ENCODE results near the gene CASQ1.

CASQ1 gene

DNA sequence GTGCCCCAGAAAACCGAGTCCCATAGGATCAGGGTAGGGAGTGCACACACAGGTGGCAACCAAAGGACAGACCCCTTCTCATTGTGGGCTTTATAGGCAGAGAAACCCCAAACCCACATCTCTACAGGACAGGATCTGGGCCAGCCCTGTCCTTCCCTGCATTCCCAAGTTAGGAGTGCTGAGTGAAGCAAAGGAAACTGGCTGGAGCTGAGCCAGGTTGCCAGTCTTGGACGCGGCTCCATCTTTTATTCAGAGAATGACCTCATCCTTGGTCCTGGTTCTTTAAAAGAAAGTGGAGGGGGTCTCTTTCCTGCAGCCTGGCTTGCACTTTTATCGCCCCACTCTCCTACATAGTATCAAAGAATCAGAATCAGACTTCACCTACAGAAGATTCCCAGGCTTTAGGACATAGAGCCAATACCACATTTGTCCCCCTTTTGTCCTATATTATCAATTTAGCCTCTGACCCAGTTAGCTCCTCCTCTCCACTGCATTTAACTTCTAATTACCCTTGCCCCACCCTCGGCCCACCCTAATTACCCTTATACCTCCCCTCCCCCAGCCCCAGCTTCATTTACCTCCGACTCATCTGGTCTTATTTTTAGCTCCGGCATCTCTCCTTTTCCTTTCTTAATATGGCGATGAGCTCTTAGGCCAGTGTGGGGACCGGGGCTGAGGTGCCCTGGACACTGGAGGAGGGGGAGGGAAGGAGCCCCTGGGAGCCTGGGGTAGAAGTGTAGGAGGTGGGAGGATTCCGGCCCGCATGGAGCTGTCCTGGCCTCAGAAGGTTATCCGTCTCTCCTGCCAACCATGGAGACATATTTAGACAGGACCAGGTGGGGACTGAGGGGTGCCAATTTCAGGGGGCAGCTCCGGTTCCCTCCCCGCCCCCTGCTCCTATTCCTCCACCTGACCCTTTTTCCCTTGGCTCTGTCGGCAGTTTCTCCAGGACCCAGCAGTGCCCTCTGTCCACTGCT is at the start of gene CASQ1:
TSS of gene CASQ1 (plus strand) at position 927 of the 977 bp plus-strand sequence. CDS start 177 bp downstream, outside the sequence.
- FAIRE-seq: no peak

- FAIRE-seq: no peak
These were observed 46.7 kb upstream of the CASQ1 start for GRCh38 chr1:160143695-160144094.

DNA sequence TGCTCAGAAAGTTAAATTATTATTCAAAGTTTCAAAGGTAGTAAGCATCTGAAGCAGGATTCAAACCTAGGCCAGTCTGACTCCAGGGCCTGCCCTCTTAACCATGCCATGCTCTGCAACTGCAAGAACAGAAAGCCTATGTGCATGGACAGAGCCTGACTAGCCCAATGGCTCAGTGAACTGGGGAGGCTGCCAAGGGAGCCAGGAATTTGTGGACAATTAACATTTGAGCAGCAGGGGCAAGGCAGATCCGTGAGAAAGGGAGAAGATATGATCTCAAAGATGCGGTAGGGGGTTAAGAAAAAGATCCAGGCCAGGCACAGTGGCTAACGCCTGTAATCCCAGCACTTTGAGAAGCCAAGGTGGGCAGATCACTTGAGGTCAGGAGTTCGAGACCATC is 45.5 kb upstream of the CASQ1 start:
- no peak for FAIRE-seq

DNA sequence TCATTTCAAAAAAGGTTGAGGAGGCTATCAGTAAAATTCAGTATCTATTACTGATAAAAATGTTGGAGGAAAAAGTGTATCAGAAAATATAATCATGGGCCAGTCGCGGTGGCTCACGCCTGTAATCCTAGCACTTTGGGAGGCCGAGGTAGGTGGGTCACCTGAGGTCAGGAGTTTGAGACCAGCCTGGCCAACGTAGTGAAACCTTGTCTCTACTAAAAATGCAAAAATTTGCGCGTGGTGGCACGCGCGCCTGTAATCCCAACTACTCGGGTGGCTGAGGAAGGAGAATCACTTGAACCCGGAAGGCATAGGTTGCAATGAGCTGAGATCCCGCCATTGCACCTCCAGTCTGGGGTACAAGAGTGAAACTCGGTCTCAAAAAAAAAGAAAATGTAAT is 44.3 kb upstream of the CASQ1 start:
- FAIRE-seq: no peak

GRCh38 chr1:160148121-160148520 is 42.3 kb upstream of the CASQ1 start:
- no peak for FAIRE-seq

- no peak for FAIRE-seq
These were observed 41.1 kb upstream of the CASQ1 start for GRCh38 chr1:160149233-160149632.

DNA sequence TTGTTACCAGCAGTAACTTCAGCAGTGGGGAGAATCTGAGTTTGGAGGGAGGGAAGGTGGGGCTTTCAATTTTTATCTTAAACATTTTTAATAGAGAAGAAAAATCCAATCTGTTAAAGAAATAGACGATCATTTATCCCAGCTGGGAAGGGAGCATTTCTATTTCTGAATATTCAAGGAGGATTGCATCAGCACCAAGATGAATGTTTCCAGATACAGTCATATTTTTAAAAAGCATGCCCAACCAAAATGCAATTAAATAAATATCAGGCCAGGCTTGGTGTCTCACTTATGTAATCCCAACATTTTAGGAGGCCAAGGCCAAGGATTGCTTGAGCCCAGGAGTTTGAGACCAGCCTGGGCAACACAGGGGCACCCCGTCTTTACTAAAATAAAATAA is 40.7 kb upstream of the CASQ1 start:
- FAIRE-seq: no peak

DNA sequence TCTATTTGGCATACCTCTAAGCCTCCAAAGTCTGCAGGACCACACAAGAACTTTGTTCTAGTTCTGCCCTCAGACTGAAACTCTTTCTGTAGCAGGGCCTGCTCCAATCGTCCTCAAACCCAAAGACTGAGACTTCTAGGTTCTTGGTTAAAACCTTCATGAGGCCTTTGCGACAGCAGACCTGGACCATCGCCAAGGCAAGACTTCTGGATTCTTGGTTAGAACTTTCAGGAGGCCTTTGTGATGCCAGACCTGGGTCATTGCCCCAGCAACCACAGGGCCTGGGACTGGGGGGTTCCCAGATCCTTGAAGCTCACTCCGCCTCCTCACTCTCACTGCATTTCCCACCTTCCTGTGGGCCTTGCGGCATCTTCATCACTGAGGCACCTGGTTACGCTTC is 39.1 kb upstream of the CASQ1 start, which contains the start of gene ATP1A4:
TSS of gene ATP1A4 (plus strand) at position 301 of the 400 bp plus-strand sequence. CDS start 438 bp downstream, outside the sequence.
- FAIRE-seq: no peak

DNA sequence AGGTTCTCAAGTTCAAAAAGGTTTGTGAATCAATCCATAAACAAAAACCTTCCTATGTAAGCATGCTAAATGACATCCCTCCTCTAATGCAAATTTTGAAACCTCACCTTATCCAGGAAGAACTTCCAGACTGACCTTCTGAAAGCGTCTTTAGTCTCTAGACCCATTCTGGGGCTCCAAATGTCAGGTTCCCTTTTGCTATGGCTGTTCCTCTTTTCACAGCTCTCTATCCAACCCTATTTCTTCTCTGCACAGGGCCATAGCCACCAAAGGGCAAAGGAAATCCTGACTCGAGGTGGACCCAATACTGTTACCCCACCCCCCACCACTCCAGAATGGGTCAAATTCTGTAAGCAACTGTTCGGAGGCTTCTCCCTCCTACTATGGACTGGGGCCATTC is 35.6 kb upstream of the CASQ1 start:
- FAIRE-seq: no peak

GRCh38 chr1:160156361-160156760 is 34.0 kb upstream of the CASQ1 start:
- FAIRE-seq: no peak

- no peak for FAIRE-seq
These were observed 33.2 kb upstream of the CASQ1 start for GRCh38 chr1:160157174-160157573.

DNA sequence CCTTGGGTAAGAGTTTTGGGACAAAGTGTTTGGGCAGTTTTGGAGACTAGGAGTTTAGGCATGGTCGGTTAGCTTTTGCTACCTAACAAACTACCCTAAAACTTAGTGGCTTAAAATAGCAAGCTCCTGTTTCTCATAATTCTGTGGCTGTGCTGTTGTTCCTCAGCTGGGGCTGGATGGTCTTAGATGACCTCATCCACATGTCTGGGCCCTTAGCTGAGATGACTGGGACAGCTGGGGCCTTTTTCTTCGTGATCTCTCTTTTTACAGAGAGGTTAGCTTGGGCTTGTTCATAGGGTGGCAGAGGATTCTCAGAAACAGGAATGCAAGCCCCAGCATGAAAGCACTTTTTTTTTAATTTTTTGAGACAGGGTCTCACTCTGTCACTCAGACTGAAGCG is 32.3 kb upstream of the CASQ1 start:
- FAIRE-seq: no peak

- FAIRE-seq: no peak
These were observed 31.8 kb upstream of the CASQ1 start for GRCh38 chr1:160158534-160158933.

DNA sequence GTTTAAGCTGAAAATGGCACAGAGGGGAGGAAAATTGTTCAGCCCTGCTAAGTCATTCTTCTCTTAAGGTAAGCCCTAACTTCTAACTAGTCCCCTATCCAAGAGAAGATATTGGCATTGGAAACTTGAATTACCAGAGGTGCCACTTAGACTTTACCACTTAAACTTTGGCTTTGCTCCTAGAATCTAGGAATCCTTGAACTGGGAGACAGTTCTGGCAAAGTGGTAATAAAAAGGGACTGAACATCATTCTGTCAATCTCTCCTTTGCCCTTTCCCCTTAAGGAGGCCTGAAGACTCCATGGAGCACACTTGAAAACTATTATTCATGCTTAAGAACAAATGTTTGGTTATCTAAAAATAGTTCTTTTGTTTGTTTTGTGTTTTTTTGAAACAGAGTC is 30.5 kb upstream of the CASQ1 start:
- FAIRE-seq: no peak

DNA sequence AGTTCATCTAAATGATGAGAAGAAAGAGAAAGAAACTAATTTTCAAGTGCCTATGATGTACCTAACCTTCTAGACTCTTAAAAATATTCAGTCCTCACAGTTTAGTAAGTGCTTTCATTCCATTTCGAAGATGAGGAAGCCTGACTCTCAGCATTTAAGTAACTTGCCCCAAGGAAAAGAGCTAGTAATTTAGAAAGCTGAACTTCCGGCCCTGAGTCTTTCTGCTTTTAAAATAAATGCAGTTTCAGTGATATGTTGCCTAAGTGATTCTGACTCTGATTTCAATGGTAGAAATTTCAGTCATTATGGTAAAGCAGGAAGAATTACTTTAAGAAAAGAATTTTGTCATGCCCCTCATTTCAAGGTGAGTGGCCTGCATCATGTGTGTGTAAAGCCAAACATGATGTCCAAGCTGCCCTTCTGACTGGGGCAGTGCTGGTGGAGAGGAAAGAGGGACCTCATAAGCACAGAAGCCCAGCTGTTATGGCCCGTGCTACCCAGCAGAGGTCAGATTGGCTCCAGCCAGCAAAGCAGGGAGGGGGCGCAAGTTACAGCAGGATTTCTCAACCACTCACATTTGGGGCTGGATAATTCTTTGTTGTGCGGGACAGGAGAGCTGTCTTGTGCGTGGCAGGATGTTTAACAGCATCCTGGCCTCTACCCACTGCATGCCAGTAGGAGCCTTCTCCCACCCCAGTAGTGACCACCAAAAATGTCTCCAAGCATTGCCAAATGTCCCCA is 28.2 kb upstream of the CASQ1 start:
- no peak for FAIRE-seq

GRCh38 chr1:160162931-160163330 is 27.4 kb upstream of the CASQ1 start:
- FAIRE-seq: no peak

DNA sequence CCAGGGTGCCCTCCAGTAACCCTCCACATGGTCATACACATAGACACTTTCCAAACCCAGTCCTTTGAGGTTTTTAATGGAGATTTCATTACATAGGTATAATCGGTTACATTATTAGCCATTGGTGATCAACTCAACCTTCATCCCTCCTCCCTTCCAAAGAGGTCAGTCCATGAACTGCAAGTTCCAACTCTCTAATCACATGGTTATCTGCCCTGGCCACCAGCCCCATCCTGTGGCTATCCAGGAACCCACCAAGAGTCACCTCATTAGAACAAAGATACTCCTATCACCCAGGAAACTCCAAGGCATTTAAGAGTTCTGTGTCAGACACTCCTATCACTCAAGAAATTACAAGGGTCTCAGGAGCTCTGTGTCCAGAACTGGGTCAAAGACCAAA is 26.8 kb upstream of the CASQ1 start:
- no peak for FAIRE-seq

GRCh38 chr1:160164121-160164520 is 26.3 kb upstream of the CASQ1 start:
- no peak for FAIRE-seq

- no peak for FAIRE-seq
These were observed 24.1 kb upstream of the CASQ1 start for GRCh38 chr1:160166166-160166868.

DNA sequence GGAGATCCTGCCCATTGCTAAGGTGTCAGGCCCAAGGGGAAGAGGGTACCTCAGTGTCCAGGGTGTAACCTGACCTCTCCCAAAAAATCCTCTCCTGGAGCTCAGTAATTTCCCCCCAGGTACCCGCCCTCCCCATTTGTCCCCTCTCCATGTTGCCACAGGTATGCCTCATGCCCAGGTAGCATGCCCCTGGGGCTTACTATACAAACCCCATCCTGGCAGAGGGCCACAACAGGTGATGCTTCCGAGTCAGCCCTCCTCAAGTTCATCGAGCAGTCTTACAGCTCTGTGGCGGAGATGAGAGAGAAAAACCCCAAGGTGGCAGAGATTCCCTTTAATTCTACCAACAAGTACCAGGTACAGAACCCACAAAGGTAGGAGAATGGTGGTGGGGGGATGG is 23.3 kb upstream of the CASQ1 start:
- FAIRE-seq: no peak

GRCh38 chr1:160167580-160167979 is 22.8 kb upstream of the CASQ1 start:
- FAIRE-seq: no peak

GRCh38 chr1:160168016-160168415 is 22.4 kb upstream of the CASQ1 start:
- no peak for FAIRE-seq

Measured in endometrium (tissue), 2 donors.